DND-41 (cell line): ENCODE data around the gene SQOR.

Experiments
- ATAC-seq: fragments of 200-7000 bp; cut with Tn5 transposase; 3 replicates; pipeline ENCODE4 v1.9.1; 2021; ENCODE audit warnings: low read depth; ENCODE audit not compliant: insufficient read depth
- DNase-seq: peaks from one replicate; pipeline ENCODE4 v3.0.0-alpha.2; 2020
- H2AFZ ChIP-seq: 2 replicates; pipeline ENCODE4 v1.6.0; 2012; ENCODE audit warnings: low read depth, low read length
- H3K27ac ChIP-seq: 2 replicates; pipeline ENCODE4 v1.5.1; 2012; ENCODE audit warnings: low read length, inconsistent platforms
- H3K27me3 ChIP-seq: fragments of 200-600 bp; sonication (generic); 2 replicates; pipeline ENCODE4 v1.6.0; 2012; ENCODE audit warnings: low read length, mild to moderate bottlenecking, inconsistent platforms; ENCODE audit not compliant: insufficient read depth, poor library complexity
- H3K36me3 ChIP-seq: 2 replicates; pipeline ENCODE4 v1.5.1; 2012; ENCODE audit warnings: low read length, inconsistent platforms; ENCODE audit not compliant: insufficient read depth
- H3K4me1 ChIP-seq: 2 replicates; pipeline ENCODE4 v1.5.1; 2012; ENCODE audit warnings: mild to moderate bottlenecking, low read length; ENCODE audit not compliant: insufficient read depth
- H3K4me2 ChIP-seq: 2 replicates; pipeline ENCODE4 v1.6.0; 2012; ENCODE audit warnings: mild to moderate bottlenecking, moderate library complexity, low read length, inconsistent platforms; ENCODE audit not compliant: insufficient read depth
- H3K4me3 ChIP-seq, 2 experiments: fragments of 200-600 bp in 1 of 2; shearing (Covaris generic) in 1 of 2; 2 replicates each; pipeline ENCODE4 v1.5.1; 2012 to 2016; ENCODE audit warnings: inconsistent platforms in 2 of 2, low read length in 2 of 2, mild to moderate bottlenecking in 2 of 2, low read depth in 1 of 2, moderate library complexity in 1 of 2
- H3K79me2 ChIP-seq: 2 replicates; pipeline ENCODE4 v1.6.0; 2012; ENCODE audit warnings: low read length, inconsistent platforms; ENCODE audit not compliant: insufficient read depth
- H3K9ac ChIP-seq: 2 replicates; pipeline ENCODE4 v1.6.0; 2012; ENCODE audit warnings: low read depth, mild to moderate bottlenecking, inconsistent platforms, low read length, moderate library complexity
- H3K9me3 ChIP-seq: 2 replicates; pipeline ENCODE4 v1.5.1; 2012; ENCODE audit warnings: low read length, moderate library complexity, mild to moderate bottlenecking, inconsistent platforms; ENCODE audit not compliant: insufficient read depth, severe bottlenecking
- H4K20me1 ChIP-seq: 2 replicates; pipeline ENCODE4 v1.6.0; 2012; ENCODE audit warnings: low read length; ENCODE audit not compliant: insufficient read depth
- EZH2 ChIP-seq: IDR thresholded peaks from 3 replicates; pipeline ENCODE4 v1.6.1; 2012; ENCODE audit warnings: borderline replicate concordance, low read depth, mild to moderate bottlenecking, moderate library complexity, low read length, inconsistent platforms; ENCODE audit not compliant: severe bottlenecking
- TF ChIP-seq, protein P1 (sequence below): IDR thresholded peaks from 2 replicates; pipeline ENCODE4 v1.5.1; 2012; ENCODE audit warnings: borderline replicate concordance, low read length, moderate library complexity, mild to moderate bottlenecking; ENCODE audit not compliant: poor library complexity, severe bottlenecking; ENCODE audit errors: extremely low read depth

SQOR gene

DNA sequence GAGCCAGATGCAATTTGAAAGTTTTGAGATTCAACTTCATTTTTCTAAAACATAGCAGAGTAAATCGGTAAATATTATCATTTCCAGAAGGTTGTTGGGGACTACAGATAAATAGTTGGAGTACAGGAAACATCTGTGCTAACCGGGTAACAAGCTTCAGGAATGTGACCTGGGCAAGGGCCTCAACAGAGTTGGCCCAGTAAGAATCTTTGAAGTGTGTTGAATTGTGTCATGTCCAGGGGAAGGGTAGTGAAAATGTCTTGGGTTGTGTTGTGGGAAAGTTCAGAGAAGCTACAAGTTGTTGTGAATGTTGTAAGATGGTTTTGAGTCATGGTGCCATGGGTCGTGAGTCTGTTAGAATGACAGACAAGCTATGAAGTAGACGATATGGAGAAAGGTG, 35.7 kb downstream of the SQOR start:
- Histone ChIP-seq H3K27me3 (no peaks in the 10 kb centered on the region), H3K9me3 (no peaks in the 10 kb centered on the region), H3K4me3 (no peak overlapping the region), H3K36me3 (no peaks in the 10 kb centered on the region), H3K4me2 (no peak overlapping the region), H2AFZ (no peak overlapping the region), H3K4me1 (no peaks in the 10 kb centered on the region), H3K9ac (no peak overlapping the region), H4K20me1 (no peaks in the 10 kb centered on the region), H3K79me2 (no peaks in the 10 kb centered on the region), H3K27ac (no peak overlapping the region)
- ATAC-seq (no peak), DNase-seq (no peak)
- no peak for TF ChIP-seq EZH2
- TF ChIP-seq, protein P1, sequence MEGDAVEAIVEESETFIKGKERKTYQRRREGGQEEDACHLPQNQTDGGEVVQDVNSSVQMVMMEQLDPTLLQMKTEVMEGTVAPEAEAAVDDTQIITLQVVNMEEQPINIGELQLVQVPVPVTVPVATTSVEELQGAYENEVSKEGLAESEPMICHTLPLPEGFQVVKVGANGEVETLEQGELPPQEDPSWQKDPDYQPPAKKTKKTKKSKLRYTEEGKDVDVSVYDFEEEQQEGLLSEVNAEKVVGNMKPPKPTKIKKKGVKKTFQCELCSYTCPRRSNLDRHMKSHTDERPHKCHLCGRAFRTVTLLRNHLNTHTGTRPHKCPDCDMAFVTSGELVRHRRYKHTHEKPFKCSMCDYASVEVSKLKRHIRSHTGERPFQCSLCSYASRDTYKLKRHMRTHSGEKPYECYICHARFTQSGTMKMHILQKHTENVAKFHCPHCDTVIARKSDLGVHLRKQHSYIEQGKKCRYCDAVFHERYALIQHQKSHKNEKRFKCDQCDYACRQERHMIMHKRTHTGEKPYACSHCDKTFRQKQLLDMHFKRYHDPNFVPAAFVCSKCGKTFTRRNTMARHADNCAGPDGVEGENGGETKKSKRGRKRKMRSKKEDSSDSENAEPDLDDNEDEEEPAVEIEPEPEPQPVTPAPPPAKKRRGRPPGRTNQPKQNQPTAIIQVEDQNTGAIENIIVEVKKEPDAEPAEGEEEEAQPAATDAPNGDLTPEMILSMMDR, result no peak

DNA sequence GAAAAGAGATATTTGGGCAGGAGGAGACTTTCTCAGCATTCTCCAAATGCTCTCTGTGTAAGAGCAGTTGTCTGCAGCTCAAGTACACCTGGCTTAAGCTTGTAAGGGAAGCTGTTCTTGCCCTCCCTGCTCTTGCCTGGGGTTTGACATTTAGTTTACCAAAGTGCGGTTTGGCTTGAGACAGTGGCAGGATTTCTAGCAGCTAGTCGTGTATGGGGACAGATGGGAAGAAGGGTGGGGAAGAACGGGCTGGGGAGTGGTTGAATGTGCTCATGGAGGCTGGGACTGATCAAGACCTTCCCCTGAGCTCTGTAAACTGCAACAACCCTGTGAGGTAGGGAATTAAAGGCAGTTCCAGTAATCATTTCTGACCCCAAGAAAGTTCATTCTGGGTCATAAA, 39.8 kb downstream of the SQOR start:
- no peaks in the 10 kb centered on the region for H4K20me1 ChIP-seq

DNA sequence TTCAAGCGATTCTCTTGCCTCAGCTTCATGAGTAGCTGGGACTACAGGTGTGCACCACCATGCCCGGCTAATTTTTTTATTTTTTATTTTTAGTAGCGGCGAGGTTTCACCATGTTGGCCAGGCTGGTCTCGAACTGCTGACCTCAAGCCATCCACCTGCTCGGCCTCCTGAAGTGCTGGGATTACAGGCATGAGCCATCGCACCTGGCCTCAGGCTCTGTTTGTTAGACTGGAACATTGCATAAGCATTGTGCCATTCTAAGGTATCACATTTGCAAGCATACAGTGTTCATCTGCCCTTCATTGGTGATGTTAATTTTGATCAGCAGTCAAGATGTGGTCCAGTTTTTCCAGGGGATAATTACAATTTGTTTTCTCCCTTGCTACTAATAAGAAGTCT, 43.0 kb downstream of the SQOR start:
- H3K9me3 ChIP-seq, result no peaks in the 10 kb centered on the region
- no peak overlapping the region for H3K4me3 ChIP-seq
- no peak for DNase-seq
- ATAC-seq, result no peak
- no peak overlapping the region for H2AFZ ChIP-seq
- H3K36me3 ChIP-seq, result no peaks in the 10 kb centered on the region
- no peak overlapping the region for H3K9ac ChIP-seq
- H4K20me1 ChIP-seq, result no peaks in the 10 kb centered on the region
- H3K4me2 ChIP-seq, result no peak overlapping the region
- H3K27ac ChIP-seq, result no peak overlapping the region
- TF ChIP-seq, protein P1, result no peak
- no peak for TF ChIP-seq EZH2
- peaks cover 3% of the 10 kb centered on the region for H3K27me3 ChIP-seq
- no peaks in the 10 kb centered on the region for H3K79me2 ChIP-seq
- H3K4me1 ChIP-seq, result no peaks in the 10 kb centered on the region

More for the DNA sequence above, 39.8 kb downstream of the SQOR start:
- Histone ChIP-seq H3K9ac (no peak overlapping the region), H3K9me3 (no peaks in the 10 kb centered on the region), H3K4me3 (no peak overlapping the region), H3K36me3 (no peaks in the 10 kb centered on the region), H3K4me2 (no peak overlapping the region), H3K27me3 (peaks cover 3% of the 10 kb centered on the region), H3K79me2 (no peaks in the 10 kb centered on the region), H3K4me1 (no peaks in the 10 kb centered on the region), H3K27ac (no peak overlapping the region), H2AFZ (no peak overlapping the region)
- no peak for DNase-seq
- TF ChIP-seq, protein P1, result no peak
- no peak for TF ChIP-seq EZH2
- ATAC-seq, result no peak
